GM19468 (cell line): ENCODE results near the gene NAA40.

ENCODE experiments used
- ATAC-seq: cut with Tn5 transposase; IDR thresholded peaks from one replicate; pipeline ENCODE4 v1.9.1; 2021; ENCODE audit warnings: mild to moderate bottlenecking, moderate library complexity, moderate number of reproducible peaks; ENCODE audit not compliant: unreplicated experiment; ENCODE audit errors: extremely low read depth

NAA40 gene

DNA sequence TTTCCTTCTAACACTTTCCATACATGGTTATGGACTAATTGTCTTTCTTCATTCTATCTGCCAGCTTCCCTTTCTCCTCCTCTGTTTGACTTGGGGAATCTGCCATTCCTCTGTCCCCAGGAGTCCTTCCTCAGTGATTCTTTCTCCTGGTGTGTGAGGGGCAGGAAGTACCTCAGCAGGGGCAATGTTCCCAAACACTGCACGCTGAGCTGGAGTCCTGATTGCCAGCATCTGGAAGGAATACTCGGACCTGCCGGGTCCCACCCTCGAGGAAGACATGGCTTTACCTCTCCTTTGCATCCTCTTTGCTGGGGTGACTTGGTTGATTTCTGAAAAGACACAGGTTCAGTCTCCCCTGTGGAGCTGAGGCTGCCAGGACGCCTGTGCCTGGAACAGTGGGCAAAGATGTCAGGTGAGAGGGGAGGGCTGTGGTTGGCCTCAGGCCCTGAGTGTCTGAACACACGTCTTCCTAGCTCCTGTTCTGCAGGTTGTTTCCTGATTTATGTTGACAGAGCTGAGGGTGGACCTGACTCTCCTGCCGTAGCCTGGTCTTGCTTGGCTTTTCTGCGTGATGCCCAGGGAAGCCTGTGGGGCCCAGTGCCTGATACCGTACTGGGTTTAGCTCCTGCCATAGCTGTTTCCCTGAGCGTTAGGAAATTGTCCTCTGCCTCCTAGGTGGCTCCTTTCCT is 39.9 kb downstream of the NAA40 start:
- no peak for ATAC-seq

DNA sequence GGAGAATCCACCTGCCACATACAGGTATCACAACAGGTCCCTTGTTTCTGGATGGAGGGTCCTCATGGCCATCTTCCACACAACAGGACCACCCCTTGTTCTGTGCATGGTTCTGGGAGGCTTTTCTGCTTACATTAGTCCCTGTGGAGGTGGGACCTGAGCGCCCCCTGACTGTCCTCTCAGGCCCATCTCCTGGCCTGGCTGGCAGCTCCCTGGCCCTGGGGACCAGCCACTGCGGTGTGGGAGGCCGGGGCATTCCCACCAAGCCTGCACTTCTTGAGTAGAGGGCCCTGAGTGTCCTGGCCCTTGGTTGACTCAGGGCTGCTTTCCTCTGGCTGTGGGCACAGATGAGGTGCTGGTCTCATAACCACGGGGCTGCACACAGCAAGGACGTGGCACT is 40.6 kb downstream of the NAA40 start:
- no peak for ATAC-seq

DNA sequence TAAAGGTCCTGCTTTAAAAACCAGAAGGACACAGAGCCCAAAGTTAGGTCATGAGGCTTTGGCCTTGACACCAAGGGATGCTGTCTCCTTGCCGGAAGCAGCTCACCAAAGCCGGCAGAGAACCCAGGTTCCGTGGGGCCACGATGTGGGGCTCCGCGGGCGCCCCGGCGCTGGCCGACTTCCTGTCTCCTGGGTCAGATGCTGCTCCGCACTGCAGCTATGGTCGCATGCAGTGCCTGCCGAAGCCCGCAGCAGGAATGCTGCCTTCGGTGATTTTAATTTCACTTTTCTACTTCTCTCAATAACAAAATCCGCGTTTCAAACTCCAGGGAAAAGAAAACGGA is 47.0 kb downstream of the NAA40 start:
- ATAC-seq, result no peak

DNA sequence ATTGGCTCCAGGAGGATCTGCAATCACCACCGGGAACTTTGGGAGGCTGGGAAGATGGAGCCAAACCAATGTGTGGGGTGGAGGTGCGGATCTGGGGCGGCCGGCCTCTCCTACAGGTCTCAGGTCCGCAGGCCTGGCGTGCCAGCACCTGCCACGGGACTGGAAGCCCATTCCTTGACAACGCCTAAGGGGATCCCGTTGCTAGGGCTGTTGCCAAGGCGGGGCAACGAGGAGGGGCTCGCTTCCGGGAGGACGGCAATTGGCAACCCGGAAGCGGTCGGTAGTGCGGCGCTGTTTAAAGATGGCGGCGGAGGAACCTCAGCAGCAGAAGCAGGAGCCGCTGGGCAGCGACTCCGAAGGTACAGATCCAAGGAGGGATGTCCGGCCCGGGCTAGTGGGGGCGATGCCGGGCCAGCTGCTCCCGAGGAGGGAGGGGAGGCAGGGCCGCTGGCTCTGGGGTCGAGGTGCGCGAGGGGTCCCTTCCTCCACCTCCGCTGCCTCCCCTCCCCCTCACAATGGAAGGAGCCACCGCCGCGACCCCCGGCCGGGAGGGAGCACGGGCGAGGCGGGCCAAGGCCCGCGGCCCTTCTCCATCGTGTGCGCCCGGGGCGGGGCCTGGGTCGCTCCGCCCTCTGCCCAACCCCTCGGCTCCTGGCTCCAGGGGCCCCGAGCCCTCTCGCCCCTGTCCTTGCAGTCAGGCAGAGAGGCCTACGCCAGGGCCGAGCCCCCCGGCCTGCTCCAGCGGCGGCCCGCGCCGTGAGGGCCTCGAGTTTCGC is 47.5 kb downstream of the NAA40 start, which contains the start of gene OTUB1:
TSS of gene OTUB1 (plus strand) at position 283 of the 776 bp plus-strand sequence. CDS start at position 302, 19 bp downstream.
- no peak for ATAC-seq

DNA sequence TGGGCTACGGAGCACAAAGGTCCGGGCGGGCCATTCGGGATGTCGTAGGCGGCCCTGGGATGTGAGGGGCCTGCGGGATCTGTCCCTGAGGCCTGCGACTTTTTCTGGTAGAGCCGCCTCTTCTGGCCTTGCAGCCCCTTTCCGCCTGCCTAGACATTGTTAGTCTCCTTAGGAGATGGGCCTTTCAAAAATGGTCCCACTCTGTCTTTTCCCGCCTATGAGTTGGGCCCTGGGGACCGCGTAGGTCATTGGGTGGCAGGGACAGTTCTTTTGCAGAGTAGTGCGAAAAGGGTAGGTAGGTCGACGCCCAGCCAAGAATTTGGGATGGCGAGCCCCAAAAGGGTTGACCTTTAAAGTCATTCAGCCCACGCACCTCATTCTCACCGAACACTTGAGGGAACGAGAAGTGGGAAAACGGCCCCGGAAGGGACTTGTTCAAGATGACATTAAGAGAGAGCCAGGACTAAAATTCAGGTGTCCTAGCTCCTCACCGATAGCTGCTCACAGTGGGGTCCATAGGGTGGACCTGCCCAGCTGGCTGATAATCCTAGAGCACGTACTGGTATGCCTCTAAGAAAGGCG is 48.2 kb downstream of the NAA40 start:
- no peak for ATAC-seq

DNA sequence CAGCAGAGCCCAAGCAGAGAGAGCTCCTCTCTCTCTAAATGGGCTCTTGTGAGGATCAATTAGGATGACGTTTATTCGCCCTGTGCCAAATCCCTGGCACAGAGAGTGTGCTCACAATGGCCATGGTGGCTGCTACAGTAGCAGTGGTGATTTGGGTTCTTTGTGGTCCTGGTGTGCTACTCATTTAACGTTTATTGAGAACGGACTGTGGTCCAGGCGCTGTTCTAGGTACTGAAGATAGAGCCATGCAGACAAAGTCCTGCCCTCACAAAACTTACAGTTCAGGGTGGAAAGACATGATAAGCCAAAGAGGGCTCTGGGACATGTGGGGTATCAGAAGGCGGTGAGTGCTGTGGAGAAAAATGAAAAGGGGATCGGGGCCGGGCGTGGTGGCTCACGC is 52.8 kb downstream of the NAA40 start:
- ATAC-seq, result no peak

DNA sequence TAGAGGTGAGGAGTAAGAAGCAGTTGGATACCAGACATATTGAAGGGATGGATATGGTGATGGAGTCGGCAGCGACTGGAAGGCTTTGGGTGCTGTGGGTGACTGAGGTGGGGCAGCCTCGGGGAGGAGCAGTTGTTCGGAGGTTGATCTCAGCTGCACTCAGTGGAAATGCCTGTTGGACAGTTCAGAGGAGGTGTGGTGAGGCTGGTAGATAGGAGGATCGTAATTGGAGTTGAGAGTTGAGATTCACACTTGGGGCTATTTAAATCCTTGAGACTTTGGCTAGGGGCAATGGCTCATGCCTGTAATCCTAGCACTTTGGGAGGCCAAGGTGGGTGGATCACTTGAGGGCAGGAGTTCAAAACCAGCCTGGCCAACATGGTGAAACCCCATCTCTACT is 54.3 kb downstream of the NAA40 start:
- no peak for ATAC-seq

DNA sequence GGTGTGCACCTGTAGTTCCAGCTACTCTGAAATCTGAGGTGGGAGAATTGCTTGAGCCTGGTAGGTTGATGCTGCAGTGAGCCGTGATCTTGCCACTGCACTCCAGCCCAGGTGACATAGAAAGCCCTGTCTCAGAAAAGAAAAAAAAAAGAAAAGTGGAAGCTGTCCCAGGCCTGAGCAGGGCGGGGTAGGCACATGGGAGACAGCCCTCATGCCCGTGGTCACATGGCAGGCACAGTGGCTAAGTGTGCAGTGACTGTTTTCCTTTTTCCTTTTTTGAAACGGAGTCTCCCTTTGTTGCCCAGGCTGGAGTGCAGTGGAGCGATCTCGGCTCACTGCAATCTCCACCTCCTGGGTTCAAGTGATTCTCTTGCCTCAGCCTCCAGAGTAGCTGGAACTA is 55.2 kb downstream of the NAA40 start:
- ATAC-seq, result no peak

DNA sequence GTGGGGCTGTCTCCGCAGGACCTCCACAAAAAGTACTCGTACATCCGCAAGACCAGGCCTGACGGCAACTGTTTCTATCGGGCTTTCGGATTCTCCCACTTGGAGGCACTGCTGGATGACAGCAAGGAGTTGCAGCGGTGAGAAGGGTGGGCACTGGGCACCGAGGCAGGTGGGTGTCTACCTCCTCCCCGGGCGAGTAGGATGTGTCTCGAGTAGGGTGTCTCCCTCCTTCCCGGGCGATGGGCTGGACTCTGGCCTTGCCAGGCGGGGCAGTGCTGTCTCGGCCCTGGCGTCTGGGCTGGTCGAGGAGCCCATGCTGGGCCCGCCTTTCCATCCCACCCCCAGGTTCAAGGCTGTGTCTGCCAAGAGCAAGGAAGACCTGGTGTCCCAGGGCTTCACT is 57.7 kb downstream of the NAA40 start:
- no peak for ATAC-seq

DNA sequence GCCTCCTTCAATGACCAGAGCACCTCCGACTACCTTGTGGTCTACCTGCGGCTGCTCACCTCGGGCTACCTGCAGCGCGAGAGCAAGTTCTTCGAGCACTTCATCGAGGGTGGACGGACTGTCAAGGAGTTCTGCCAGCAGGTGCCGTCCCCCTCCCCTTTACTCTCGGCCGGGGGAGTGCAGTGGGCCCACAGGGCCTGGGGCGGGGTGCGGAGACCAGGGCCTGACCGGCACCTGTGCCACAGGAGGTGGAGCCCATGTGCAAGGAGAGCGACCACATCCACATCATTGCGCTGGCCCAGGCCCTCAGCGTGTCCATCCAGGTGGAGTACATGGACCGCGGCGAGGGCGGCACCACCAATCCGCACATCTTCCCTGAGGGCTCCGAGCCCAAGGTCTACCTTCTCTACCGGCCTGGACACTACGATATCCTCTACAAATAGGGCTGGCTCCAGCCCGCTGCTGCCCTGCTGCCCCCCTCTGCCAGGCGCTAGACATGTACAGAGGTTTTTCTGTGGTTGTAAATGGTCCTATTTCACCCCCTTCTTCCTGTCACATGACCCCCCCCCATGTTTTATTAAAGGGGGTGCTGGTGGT is 58.4 kb downstream of the NAA40 start:
- no peak for ATAC-seq

DNA sequence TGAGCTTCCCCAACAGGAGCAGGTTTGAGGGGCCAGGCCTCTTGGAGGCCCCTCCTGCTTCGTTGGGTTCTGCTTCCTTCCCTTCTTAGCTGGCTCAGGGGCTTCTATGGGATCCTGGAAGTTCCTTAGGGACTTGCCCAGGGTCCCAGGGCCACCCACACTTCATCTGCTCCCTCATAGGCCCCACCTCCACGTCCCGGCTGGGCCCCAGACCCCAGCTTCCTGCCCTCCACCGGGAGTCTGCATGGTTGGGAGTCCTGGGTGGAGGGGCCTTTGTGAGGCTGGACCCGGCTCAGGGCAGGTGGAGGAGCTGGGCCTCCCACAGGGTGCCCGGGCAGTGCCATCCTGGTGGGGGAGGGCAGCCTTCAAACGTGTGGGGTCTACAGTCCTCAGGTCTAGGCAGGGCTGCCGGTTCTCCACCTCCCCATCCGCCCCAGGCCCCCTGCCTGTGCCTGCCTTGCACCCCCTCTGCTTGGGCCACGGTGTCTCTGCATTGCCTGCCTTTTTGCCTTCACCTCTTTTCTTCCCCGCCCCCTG is 59.1 kb downstream of the NAA40 start:
- ATAC-seq, result no peak

DNA sequence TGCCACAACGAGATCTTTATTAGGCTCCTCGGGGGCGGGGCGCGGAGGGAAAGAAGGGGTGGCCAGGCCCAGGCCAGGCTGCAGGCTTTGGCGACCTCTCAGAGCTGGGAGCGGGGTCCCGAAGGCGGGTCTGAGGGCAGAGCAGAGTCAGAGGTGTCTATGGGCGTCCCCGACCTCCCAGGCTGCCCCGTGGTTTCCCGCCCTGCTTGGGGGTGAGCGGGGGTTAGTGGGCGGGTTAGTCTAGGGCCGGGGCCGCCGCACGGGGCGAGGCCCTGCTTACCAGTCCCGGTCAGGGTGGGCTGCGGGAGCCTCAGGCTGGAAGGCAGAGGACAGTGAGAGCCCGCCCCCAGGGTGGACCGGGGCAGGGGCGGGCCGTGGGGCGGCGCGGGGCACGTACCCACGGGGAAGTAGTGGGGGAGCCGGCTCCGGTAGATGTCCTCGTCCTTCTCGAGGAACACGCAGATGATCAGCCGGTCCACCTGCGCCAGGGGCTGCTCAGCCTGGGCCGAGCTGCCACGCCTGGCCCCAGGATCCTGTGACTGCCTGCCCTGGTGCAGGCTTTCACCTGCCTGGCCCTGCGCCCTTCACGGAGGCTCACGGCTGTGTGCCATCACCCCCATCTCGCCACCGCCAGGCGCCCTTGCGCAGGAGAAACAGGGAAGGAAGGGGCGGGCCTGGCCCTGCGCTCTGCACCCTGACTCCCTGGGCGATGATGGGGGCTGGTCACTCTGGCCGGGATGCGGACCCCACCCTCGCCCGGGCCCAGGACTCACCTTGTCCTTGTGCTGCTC is 60.0 kb downstream of the NAA40 start:
- no peak for ATAC-seq

DNA sequence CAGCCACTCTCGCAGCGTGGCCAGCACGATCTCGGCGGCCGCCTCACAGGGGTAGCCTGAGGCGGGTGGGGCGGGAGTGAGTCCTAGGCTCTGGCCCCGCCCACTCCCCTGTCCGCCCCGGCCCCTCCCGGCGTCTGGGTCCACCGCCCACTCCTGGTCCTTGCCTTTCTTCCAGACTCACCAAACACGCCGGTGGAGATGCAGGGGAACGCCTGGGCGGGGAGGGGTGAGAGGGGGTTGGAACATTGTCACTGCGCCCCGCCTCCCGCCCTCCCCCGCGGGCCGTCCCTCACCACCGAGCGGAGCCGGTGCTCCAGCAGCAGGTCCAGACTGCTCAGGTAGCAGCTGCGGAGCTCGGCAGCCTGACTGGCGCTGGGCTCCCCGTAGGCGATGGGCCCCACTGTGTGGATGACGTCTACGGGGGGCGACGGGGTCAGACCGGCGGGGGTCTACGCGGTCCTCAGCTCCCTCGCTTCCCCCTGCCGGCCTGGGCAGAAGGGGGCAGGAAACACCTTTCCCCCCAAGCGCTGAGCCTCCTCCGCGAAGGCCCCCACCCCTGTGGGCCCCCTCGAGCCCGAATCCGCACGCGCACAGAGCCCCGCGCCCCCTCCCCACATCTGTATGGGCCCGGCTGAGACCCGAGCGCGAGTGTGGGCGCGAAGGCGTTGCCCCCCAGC is 60.7 kb downstream of the NAA40 start:
- ATAC-seq, result no peak

DNA sequence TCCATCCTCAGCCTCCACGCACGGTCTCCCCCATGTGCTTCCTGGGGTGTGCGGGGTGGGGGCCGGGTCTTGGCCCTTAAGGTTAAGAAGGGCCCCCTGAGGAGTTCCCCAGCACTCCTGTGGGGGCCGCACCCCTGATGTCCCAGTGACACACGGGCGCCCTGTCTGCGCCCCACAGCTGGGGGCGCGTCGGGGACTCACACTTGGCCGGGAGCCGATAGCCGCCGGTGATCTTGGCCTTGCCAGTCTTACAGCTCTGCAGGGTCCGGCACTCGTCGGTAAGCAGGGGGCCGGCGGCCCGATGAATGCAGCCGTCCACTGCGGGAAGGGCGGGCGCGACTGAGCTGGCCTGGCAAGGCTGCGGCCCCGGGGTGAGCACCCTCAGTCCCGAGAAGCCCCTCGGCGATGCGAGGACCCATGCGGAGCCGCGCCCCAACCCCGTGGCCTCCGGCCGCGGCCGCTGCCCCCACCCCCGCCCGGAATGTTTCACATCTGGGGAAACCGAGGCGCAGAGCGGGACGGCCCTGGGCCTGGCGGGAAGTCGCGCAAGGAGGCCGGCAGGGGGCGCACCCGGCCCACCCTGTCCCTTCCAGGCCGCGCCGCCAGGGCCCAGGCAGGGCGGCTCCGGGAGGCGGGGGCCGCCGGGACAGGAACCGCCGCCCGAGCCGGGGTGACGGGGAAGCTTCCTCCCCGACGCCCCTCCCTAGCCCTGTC is 61.4 kb downstream of the NAA40 start:
- ATAC-seq, result no peak

DNA sequence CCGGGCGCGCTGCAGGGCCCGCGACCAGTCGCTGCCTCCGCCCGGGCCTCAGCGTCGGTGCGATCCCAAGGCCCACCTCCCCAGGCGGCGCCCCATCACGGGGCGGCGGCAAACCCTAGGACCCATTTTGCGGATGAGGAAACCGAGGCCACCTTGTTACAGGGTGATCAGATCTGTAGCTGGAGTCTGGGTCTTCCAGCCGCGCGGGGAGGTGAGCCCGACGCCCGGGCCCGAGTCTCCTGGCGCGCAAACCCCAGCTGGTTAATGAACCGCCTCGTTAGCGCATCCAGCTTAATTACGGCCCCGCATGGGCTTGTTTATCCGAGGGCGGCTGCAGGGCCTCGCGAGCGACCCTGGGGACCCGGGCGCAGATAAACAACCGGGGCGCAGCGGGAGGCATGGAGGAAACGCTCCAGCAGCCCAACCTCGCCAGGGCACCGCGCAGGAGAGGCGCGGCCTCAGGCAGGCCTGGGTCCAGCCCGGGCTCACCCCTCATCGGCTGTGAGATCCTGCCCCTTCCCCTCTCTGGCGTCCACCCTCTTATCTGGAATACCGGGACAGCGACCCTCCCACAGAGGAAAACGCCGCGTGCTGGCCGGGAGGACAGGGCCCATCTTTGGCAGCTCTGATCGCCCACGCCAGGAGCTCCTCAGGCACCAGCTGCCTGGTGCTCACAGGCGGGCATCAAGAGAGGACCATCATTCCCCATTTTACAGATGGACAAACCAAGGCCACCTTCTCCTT is 62.1 kb downstream of the NAA40 start:
- no peak for ATAC-seq

DNA sequence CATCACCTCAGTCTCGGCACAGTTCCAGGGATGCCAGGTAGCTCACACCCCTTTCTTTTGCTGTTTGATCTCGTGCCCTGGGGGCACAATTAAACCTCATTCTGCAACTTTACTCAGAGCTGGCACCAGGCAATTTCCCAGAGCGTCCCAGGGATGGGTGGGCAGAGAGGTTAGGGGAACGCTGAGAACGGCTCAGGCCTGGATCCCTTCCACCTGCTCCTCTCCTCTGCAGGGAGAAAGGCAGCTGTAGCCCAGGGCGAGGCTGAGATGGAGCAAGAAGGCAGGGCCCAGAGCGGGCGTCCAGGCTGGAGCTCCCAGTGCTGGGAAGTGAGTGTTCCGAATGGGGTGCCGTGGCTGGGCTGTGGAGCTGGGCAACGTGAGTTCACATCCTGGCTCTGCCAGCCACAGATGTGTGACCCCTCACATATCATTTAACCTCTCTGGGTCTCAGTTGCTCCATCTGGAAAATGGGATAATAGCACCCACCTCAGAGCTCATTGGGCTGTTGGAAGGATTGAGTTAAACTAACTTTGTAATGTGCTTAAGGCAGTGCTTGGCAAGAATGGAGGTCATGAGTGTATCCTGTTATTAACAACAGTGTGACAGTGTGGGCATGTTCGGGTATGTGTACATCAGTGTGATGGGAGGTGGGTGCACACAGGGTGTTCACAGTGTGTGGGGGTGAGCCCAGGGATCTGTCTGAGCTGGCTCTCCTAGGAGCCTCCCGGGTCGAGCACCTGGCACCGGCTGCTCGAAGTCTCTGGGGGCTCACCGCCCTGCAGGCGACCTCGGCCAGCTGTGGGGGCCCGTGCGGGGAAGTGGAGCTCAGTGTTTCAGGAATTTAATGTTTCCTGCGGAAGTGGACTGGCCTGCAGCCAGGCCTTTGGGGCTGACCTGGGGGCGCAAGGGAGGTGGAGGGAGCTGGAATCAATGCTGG is 63.0 kb downstream of the NAA40 start:
- no peak for ATAC-seq
